ENCODE measurements around the gene SPINK6.

SPINK6 gene

GRCh38 chr5:148202531-148203203, at the start of gene SPINK6:
TSS of gene SPINK6 (plus strand) at chr5:148203042. CDS start at chr5:148203097, 55 bp downstream.
- no peak for DNase-seq (ENCODE audit: low read depth in 2 of 2)

- no peak for DNase-seq (ENCODE audit: low read depth in 2 of 2)
Observed at GRCh38 chr5:148156609-148157008, 46.2 kb upstream of the SPINK6 start.

DNA sequence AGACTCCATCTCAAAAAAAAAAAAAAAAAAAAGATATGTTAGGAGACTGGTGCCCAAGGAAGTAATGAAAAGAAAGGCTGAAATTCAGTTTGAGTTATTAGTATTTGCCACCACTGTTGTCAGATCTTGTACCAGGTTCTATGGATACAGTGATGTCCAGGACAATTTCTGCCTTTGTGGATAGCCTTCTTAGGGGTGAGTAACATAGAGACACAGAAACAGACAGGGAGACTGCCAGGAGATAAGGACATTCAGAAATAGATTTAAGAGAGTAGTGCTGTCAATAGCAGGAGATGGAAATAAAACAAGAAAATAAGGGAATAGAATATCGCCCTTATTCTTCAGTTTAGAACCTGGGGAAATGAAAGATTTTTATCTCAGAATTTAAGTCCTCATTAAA, 40.8 kb upstream of the SPINK6 start:
- DNase-seq (ENCODE audit: low read depth in 2 of 2) = no peak

DNA sequence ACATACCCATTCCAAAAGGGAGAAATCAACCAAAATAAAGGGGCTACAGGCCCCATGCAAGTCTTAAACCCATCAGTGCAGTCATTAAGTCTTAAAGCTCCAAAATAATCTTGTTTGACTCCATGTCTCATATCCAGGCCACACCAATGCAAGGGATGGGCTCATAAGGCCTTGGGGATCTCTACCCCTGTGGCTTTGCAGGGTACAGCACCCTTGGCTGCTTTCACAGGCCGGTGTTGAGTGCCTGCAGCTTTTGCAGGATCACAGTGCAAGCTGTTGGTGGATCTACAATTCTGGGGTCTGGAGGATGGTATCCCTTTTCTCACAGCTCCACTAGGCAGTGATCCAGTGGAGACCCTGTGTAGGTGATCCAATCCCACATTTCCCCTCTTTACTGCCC, 39.5 kb upstream of the SPINK6 start:
- no peak for DNase-seq (ENCODE audit: low read depth in 2 of 2)

DNA sequence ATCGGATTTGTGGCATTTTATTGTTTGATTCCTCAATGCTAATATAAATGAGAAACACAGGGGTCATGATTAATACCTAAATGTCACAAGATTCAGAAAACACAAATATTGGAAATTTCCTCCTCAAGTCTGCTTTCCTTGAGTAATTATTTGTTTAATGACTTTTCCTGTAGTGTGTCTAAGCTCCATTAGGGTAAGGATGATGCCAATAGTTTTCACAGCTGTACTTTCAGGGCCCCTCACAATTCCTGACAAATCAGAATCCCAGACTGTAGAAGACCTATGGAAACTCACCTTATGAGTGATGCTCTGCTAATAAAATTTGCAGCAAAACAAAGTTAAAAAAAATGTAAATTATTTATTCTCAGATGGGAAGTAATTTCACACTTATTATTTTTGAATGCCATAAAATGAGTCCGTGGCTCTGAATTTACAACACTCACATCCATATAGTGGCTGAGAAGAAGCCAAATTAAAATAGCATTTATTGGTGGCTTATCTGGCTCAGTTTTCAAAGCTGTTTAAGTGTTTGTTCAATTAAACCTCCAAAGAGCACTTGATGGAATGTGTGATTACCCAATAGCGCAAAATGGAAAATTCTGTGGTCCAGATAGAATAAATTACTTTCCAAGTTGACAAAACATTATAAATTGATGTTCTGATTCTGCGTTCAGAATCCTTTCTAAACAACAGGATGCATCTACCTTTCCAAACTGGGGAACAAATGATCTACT, 36.1 kb upstream of the SPINK6 start:
- DNase-seq (ENCODE audit: low read depth in 2 of 2) = no peak

GRCh38 chr5:148168246-148168645, 34.6 kb upstream of the SPINK6 start, which contains the start of gene SPINK14:
TSS of gene SPINK14 (plus strand) at chr5:148168546. CDS start at chr5:148169733, 1,187 bp downstream.
- no peak for DNase-seq (ENCODE audit: low read depth in 2 of 2)

- DNase-seq (ENCODE audit: low read depth in 2 of 2) = no peak
Observed at GRCh38 chr5:148172377-148172776, 30.5 kb upstream of the SPINK6 start.

GRCh38 chr5:148176480-148176879, 26.4 kb upstream of the SPINK6 start:
- DNase-seq (ENCODE audit: low read depth in 2 of 2) = no peak

DNA sequence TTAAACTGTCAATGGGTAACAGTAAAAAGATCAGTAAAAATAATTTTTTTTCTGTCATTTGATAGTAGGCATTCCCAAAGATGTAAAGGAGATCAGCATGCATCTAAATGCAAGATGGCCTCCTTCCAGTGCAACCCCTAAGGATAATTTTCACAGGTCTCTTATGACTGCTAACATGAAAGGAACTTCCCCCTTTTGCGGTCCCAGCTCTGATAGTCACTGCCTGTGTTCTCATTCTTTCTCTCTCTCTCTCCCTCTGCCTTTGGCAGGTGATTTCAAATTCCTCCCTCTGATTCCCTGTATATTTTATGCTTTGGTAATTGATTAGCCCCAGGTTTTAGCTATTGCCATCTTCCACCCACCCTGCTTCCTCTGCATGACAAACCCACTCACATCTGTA, 25.6 kb upstream of the SPINK6 start:
- DNase-seq (ENCODE audit: low read depth in 2 of 2) = no peak

GRCh38 chr5:148179234-148179824, 23.5 kb upstream of the SPINK6 start:
- DNase-seq (ENCODE audit: low read depth in 2 of 2) = no peak

DNA sequence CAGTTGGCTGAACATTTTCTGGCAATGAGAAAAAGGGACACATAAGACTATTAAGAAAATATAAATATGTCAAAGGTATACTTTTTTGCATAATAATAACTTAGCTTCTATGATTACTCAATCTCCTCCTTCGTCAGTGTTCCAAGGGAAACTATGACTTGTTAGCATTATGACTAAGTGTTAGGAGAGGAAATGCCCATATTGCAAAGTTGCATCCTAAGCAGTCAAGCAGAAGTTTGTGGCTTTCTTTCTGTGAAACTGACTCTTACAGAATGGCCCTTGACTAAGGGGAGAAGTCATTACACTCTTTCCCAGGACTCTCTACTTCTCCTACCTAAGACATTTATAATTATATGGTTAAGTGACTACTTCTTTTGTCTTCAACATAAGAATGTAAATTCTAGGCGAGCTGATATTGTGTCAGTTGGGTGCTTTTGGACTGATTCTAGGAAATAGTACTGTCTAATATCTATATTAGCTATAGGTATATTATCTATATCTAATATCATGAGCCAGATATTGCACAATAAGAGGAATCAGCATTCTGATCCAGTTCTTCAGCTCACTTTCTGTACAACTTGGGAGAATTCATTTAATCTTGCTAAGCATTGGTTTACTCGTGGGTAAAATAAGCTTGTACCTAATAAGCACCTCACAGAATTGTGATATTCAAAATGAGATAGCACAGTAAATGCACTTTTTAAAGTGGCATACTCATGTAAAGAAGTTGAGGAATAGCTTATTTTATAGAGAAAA, 16.4 kb upstream of the SPINK6 start:
- DNase-seq (ENCODE audit: low read depth in 2 of 2) = no peak

GRCh38 chr5:148191010-148191409, 11.8 kb upstream of the SPINK6 start:
- no peak for DNase-seq (ENCODE audit: low read depth in 2 of 2)

DNA sequence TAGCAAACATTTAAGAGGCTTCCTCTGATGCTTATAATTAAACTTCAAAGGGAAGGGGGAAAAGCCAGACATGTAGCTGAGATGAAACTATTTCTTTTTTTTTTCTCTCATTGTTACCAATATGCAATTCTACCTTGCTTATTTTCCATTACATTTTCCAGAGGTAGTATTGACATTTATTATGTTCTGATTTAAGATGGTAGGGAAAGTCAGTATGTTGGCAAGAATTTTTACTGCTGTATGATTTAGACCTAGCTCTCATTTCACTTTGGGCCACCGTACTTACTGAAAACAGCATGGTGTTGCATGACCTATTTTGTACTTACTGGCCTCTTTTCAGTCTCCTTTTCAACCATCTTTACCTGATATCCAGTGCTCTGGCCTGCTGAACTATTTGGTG, 9.6 kb upstream of the SPINK6 start:
- no peak for DNase-seq (ENCODE audit: low read depth in 2 of 2)

GRCh38 chr5:148201151-148201550, 1.7 kb upstream of the SPINK6 start:
- no peak for DNase-seq (ENCODE audit: low read depth in 2 of 2)

GRCh38 chr5:148205044-148205806, 2.4 kb downstream of the SPINK6 start:
- DNase-seq (ENCODE audit: low read depth in 2 of 2) = no peak

GRCh38 chr5:148205865-148206264, 3.0 kb downstream of the SPINK6 start:
- no peak for DNase-seq (ENCODE audit: low read depth in 2 of 2)

DNA sequence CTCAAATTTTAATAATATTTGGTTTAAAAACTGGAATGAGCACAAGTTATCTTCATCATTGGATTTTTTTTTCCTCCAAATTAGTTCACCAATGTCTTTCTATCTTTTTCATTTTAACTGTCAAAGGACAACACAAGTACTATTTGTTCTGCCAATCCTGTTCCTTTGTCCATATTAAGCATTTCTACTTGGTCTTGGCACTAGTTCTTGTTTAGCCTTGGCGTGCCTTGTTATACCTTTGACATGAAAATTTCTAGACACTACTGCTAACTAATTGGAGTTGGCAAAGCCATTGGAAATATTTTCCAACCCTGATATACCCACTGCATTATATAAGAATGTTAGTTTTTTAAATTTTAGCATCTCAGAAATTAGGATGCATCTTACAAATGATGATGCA, 3.8 kb downstream of the SPINK6 start:
- DNase-seq (ENCODE audit: low read depth in 2 of 2) = no peak

DNA sequence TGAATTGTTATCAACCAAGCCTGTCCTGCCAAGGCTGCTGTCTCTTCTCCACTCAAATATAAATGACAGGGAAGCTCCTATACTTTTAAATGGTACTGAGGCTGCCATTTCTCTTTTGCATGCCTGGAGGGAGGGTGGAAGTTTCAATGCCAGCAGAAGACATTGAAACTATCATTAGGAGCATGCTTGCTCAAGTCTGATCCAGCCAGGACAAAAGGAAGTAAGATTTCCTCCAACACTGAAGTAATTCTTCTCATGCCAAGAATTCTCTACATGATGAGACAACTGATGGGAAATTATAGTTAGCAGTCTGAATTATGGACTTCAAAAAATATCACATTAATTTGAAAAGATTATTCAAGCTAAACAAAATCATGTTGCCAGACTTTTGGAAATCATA, 5.4 kb downstream of the SPINK6 start:
- no peak for DNase-seq (ENCODE audit: low read depth in 2 of 2)

GRCh38 chr5:148209151-148209770, 6.4 kb downstream of the SPINK6 start:
- no peak for DNase-seq (ENCODE audit: low read depth in 2 of 2)

- no peak for DNase-seq (ENCODE audit: low read depth in 2 of 2)
Observed at GRCh38 chr5:148214665-148215185, 11.9 kb downstream of the SPINK6 start.

DNA sequence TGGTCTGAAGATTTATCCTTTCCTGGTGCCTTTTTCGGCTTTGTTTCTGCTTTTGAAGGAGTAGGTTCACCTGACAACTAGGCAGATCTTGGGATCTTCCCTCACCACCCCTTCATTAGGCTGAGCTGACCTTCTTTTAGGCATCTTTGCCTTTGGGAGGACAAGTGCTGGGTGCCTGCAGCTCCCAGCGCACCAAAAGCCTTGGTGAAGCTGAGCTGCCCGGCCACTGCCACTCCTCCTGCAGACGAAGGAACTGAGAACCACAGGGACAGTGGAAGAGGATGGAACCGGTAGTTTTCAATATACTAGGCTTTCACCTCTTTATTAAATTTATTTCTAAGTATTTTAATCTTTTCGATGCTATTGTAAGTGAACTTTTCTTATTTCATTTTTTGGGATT, 18.7 kb downstream of the SPINK6 start:
- no peak for DNase-seq (ENCODE audit: low read depth in 2 of 2)
